ENCODE data around the gene PSME1. TPM values are rescaled to one million over a fixed set of nuclear protein-coding genes. Genes with fewer than 3 reads are reported as not detected.
A peak's percentile ranks its signal among the peaks of the same experiment; 100 is the strongest.

PSME1 gene
- polyA plus RNA-seq, 2 of the 4 experiments (the other 2 are of a cell fraction), result 83.6 to 124 TPM

DNA sequence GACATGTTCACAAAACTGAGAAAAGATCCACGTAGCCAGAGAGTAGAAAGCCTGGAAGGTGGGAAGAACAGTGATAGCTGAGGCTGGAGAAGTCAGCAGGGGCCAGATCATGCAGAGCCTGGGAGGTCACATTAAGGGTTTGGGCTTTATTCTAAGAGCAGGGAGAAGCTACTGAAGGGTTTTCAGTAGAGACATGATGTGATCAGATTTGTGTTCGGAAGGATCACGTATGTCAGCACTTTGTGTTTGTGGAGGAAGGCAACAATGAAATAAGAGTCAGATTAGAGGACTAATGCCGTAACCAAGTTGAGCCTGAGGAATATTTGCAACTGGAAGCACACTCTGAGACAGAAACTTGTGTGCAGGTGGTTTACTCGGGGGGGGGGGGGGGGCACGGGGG, 46.1 kb upstream of the PSME1 start:
- WGBS (ENCODE audit: missing lambda C conversion rate), result 67% methylated on average over 4 of the region's 6 CpGs
- DNase-seq (ENCODE audit: low read depth in 1 of 2, low spot score in 1 of 2) (no peak), FAIRE-seq (no peak)

DNA sequence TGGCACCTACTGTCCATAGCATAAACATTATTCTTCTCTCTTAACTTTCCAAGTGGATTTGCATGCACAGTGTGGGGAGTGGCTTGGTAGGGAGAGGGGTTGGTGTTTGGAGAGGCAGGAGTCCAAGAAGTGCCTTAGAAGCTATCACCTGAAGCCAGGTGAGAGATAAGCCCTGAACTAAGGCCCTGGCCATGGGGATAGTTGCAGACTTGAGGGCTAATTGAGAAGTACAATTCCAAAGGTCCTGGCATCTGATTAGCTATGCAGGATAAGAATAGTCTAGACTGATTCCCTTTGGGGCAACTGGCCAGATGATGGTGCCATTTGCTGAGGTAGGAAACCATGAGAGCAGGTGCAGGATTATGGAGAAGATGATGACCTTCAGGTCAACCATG, 43.9 kb upstream of the PSME1 start:
- Histone ChIP-seq H3K4me3 (no peak overlapping the region), H3K4me1 (peaks cover 18% of the 10 kb centered on the region), H3K9me3 (no peaks in the 10 kb centered on the region), H3K27ac (peak overlapping the region in 1 of 2 experiments; percentile 100; a peak in 4 of 6 replicates), H3K4me2 (no peak overlapping the region)
- CTCF ChIA-PET, result interaction anchor here (0.6 to 12.6 kb wide), 10 partner anchors 11 to 88 kb away, joined by 3 to 405 read pairs (median 22); partner anchors contain the start of genes CARMIL3 and IRF9
- no peak for FAIRE-seq
- POLR2A ChIA-PET, result interaction anchor here (0.7 to 3.7 kb wide), 2 partner anchors 16 to 133 kb away, joined by 3 to 38 read pairs; no protein-coding TSS in a partner anchor
- no peak for DNase-seq (ENCODE audit: low read depth in 1 of 2, low spot score in 1 of 2)
- no peak for TF ChIP-seq EP300 (IDR thresholded peaks at IDR 0.05)
- no peak for TF ChIP-seq GATA3 (IDR thresholded peaks at IDR 0.05; ENCODE audit: borderline replicate concordance)
- TF ChIP-seq CTCF (IDR thresholded peaks at IDR 0.05), result no peak
- TF ChIP-seq CEBPB (IDR thresholded peaks at IDR 0.05), result no peak
- TF ChIP-seq, protein P1, sequence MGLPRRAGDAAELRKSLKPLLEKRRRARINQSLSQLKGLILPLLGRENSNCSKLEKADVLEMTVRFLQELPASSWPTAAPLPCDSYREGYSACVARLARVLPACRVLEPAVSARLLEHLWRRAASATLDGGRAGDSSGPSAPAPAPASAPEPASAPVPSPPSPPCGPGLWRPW (IDR thresholded peaks at IDR 0.05), result no peak
- no peak for ATAC-seq

More for the DNA sequence above, 46.1 kb upstream of the PSME1 start:
- POLR2A ChIA-PET, result interaction anchor here (1.8 kb wide), 2 partner anchors 9 to 31 kb away, joined by 4 to 11 read pairs; no protein-coding TSS in a partner anchor
- no peaks in the 10 kb centered on the region for H3K9me3 ChIP-seq
- ATAC-seq, result no peak
- CTCF ChIA-PET, result interaction anchor here (0.6 to 12.6 kb wide), 19 partner anchors 9 to 115 kb away, joined by 3 to 405 read pairs (median 11); partner anchors contain the start of genes IRF9 and PSME1
- H3K4me1 ChIP-seq, result peaks cover 9% of the 10 kb centered on the region
- TF ChIP-seq RAD21 (conservative IDR thresholded peaks at IDR 0.05 in 1 of 2, IDR thresholded peaks at IDR 0.05 in 1 of 2) (no peak), HOXB13 (CRISPR knock-in tag; IDR thresholded peaks at IDR 0.05; ENCODE audit: low read depth) (no peak), CTCF (IDR thresholded peaks at IDR 0.05) (no peak), JUNB (IDR thresholded peaks at IDR 0.05) (no peak), HEYL (CRISPR knock-in tag; IDR thresholded peaks at IDR 0.05) (no peak), KDM5A (IDR thresholded peaks at IDR 0.05) (no peak)
- TF ChIP-seq, protein P2, sequence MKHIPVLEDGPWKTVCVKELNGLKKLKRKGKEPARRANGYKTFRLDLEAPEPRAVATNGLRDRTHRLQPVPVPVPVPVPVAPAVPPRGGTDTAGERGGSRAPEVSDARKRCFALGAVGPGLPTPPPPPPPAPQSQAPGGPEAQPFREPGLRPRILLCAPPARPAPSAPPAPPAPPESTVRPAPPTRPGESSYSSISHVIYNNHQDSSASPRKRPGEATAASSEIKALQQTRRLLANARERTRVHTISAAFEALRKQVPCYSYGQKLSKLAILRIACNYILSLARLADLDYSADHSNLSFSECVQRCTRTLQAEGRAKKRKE (CRISPR knock-in tag; IDR thresholded peaks at IDR 0.05; ENCODE audit: low read depth), result no peak
- TF ChIP-seq, protein P3, sequence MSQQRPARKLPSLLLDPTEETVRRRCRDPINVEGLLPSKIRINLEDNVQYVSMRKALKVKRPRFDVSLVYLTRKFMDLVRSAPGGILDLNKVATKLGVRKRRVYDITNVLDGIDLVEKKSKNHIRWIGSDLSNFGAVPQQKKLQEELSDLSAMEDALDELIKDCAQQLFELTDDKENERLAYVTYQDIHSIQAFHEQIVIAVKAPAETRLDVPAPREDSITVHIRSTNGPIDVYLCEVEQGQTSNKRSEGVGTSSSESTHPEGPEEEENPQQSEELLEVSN (IDR thresholded peaks at IDR 0.05; ENCODE audit: borderline replicate concordance, low read depth), result no peak
- TF ChIP-seq, protein P4, sequence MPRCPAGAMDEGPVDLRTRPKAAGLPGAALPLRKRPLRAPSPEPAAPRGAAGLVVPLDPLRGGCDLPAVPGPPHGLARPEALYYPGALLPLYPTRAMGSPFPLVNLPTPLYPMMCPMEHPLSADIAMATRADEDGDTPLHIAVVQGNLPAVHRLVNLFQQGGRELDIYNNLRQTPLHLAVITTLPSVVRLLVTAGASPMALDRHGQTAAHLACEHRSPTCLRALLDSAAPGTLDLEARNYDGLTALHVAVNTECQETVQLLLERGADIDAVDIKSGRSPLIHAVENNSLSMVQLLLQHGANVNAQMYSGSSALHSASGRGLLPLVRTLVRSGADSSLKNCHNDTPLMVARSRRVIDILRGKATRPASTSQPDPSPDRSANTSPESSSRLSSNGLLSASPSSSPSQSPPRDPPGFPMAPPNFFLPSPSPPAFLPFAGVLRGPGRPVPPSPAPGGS (IDR thresholded peaks at IDR 0.05), result no peak
- H3K4me3 ChIP-seq, result no peak overlapping the region
- H3K4me2 ChIP-seq, result no peak overlapping the region
- H3K27ac ChIP-seq, result no peak overlapping the region

All from A549 (cell line).